BLaER1 (cell line): Measurements from ENCODE around the gene NMUR1.

Experiments used
- H3K27ac ChIP-seq: shearing (Covaris generic); formaldehyde crosslinking; 2 replicates; pipeline ENCODE4 v1.8.1; 2022
- H3K27me3 ChIP-seq: shearing (Covaris generic); formaldehyde crosslinking; 2 replicates; pipeline ENCODE4 v1.8.1; 2022
- H3K36me3 ChIP-seq: shearing (Covaris generic); formaldehyde crosslinking; 2 replicates; pipeline ENCODE4 v1.8.1; 2022
- H3K4me1 ChIP-seq: shearing (Covaris generic); formaldehyde crosslinking; 2 replicates; pipeline ENCODE4 v1.8.1; 2022
- H3K4me2 ChIP-seq: shearing (Covaris generic); formaldehyde crosslinking; 2 replicates; pipeline ENCODE4 v1.8.1; 2022
- H3K4me3 ChIP-seq: shearing (Covaris generic); formaldehyde crosslinking; 2 replicates; pipeline ENCODE4 v1.8.1; 2022
- H3K9ac ChIP-seq: shearing (Covaris generic); formaldehyde crosslinking; 2 replicates; pipeline ENCODE4 v1.8.1; 2022
- H3K9me3 ChIP-seq: shearing (Covaris generic); formaldehyde crosslinking; 2 replicates; pipeline ENCODE4 v1.8.1; 2022
- H4K20me1 ChIP-seq: shearing (Covaris generic); formaldehyde crosslinking; 2 replicates; pipeline ENCODE4 v1.8.1; 2022
- Cebpa-rat ChIP-seq: shearing (Covaris generic); IDR thresholded peaks from 2 replicates; pipeline ENCODE4 v1.8.1; 2022

NMUR1 gene

DNA sequence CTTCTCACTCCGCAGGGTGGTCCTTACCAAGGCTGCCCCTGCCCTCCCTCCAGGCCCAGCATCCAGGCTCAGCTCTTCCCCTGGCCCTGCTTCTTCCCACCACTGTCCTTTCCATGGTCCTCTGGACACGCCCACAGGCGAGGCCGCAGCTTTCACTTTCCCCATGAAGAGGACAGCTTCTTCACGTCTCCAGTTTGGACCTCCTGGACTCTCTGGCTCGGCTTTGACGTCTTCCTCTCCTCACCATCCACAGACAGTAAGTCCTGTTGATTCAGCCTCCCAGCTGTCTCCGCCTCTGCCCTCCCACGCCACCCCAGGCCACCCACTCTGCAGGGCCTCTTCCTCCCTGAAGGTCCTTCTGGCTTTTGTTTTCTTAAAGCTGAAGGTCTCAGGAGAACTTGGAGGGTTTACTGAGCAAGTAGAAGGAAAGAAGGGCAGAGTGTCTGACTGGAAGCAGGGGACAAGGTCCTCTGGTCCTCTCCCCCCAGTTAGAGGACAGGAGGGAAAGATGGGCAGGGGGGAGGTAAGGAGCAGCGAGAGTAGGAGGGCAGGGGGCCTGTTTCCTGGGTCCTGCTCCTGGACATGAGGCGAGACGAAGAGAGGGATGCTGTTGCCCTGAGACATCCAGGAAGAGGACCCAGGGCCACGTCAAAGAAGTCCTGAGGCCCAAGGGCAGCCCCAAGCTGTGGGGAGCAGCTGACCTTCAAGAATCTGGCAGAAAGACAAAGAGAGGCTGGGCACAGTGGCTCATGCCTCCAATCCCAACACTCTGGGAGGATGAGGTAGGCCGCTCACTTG, 24.7 kb upstream of the NMUR1 start:
- peak overlapping the region; percentile 96 for H3K27ac ChIP-seq
- TF ChIP-seq Cebpa-rat = no peak

DNA sequence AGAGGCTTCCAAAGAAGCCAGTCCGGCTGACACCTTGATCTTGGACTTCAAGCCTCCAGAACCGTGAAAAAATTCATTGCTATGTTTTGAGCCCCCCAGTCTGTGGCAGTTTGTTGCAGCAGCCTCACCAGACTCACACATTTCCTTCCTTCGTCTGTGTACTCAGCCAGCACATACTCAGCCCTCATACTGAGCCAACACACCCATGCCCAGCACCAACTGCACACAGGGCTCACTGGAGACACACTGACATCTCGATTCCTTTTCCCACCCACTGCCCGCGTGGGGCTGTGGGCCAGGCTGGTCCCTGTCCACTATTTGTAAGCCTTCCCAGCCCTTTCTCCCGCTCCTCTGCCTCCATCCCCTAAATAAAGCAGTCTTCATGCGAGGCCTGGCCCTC, 24.1 kb upstream of the NMUR1 start:
- H3K4me2 ChIP-seq = peak overlapping the region; percentile 100
- no peak for TF ChIP-seq Cebpa-rat
- peaks cover 30% of the 10 kb centered on the region for H3K9me3 ChIP-seq
- H4K20me1 ChIP-seq = no peaks in the 10 kb centered on the region
- peak overlapping the region; percentile 64 for H3K4me3 ChIP-seq
- H3K27ac ChIP-seq = peak overlapping the region; percentile 96
- peak overlapping the region; percentile 87 for H3K9ac ChIP-seq
- no peaks in the 10 kb centered on the region for H3K27me3 ChIP-seq
- H3K4me1 ChIP-seq = peaks cover 57% of the 10 kb centered on the region
- peaks cover 4% of the 10 kb centered on the region; the same call in 1 of the 2 replicates for H3K36me3 ChIP-seq

More for the DNA sequence above, 24.7 kb upstream of the NMUR1 start:
- Histone ChIP-seq H3K9me3 (peaks cover 30% of the 10 kb centered on the region), H3K4me3 (peak overlapping the region; percentile 64), H3K9ac (peak overlapping the region; percentile 87), H3K4me1 (peaks cover 51% of the 10 kb centered on the region), H3K4me2 (peak overlapping the region; percentile 100), H3K27me3 (no peaks in the 10 kb centered on the region), H4K20me1 (no peaks in the 10 kb centered on the region), H3K36me3 (peaks cover 4% of the 10 kb centered on the region; the same call in 1 of the 2 replicates)

- no peaks in the 10 kb centered on the region for H3K27me3 ChIP-seq
- H3K4me2 ChIP-seq = no peak overlapping the region
- H3K27ac ChIP-seq = no peak overlapping the region
- no peak overlapping the region for H3K4me3 ChIP-seq
- no peak overlapping the region for H3K9ac ChIP-seq
- no peak for TF ChIP-seq Cebpa-rat
- H4K20me1 ChIP-seq = no peaks in the 10 kb centered on the region
- no peaks in the 10 kb centered on the region; the same call in 1 of the 2 replicates for H3K36me3 ChIP-seq
- H3K9me3 ChIP-seq = peaks cover 30% of the 10 kb centered on the region
- H3K4me1 ChIP-seq = peaks cover 69% of the 10 kb centered on the region
Measured at GRCh38 chr2:231552752-231553151, 22.5 kb upstream of the NMUR1 start.

DNA sequence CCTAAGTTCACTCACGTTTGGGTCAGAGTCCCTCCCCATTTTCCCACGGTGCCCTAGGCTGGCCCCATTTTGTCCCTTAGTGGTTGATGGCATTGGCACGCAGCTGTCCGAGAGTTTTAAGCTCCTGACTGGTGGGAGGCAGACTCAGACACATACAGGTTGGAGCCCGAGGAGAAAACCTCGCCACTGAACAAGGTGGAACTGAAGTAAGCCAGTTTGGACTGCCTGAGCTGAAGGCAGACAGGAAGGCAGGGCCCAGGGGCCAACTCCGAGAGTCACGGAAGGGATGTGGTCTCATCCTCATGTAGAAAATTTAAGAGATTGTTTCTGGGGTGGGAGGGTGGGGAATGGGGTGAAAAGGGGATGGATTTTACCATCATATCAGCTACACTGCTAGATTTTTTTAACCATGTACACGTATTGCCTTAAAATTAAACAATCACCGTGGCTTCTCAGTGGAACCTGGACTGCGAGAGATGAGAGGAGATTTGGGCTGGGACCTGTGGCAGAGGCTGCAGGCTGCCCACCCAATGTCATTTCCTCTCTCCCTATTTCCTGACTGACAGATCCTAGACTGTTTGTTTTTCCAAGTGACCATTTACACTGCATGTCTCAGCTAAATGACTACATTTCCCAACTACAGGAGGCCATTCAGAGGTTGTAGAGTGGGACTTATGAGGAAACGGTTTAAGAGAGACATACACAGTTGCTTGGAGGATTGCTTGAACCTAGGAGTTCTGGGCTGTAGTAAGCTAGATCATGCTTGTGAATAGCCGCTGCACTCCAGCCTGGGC, 19.4 kb upstream of the NMUR1 start:
- no peak for TF ChIP-seq Cebpa-rat
- peaks cover 30% of the 10 kb centered on the region for H3K9me3 ChIP-seq
- H3K4me3 ChIP-seq = no peak overlapping the region
- no peaks in the 10 kb centered on the region for H3K27me3 ChIP-seq
- H3K36me3 ChIP-seq = no peaks in the 10 kb centered on the region
- peaks cover 69% of the 10 kb centered on the region for H3K4me1 ChIP-seq
- peak overlapping the region; percentile 28 for H3K27ac ChIP-seq
- H3K4me2 ChIP-seq = peak overlapping the region; percentile 48
- no peaks in the 10 kb centered on the region for H4K20me1 ChIP-seq
- no peak overlapping the region for H3K9ac ChIP-seq

- Histone ChIP-seq H3K4me3 (no peak overlapping the region), H3K4me1 (peaks cover 67% of the 10 kb centered on the region), H3K27ac (0 out of 2 replicates have a peak overlapping the region, but pooled peaks have one; percentile 28), H3K9me3 (peaks cover 38% of the 10 kb centered on the region), H3K4me2 (peak overlapping the region; percentile 48), H3K36me3 (no peaks in the 10 kb centered on the region), H3K9ac (no peak overlapping the region), H3K27me3 (no peaks in the 10 kb centered on the region), H4K20me1 (no peaks in the 10 kb centered on the region)
- no peak for TF ChIP-seq Cebpa-rat
Measured at GRCh38 chr2:231548752-231549151, 18.5 kb upstream of the NMUR1 start.

DNA sequence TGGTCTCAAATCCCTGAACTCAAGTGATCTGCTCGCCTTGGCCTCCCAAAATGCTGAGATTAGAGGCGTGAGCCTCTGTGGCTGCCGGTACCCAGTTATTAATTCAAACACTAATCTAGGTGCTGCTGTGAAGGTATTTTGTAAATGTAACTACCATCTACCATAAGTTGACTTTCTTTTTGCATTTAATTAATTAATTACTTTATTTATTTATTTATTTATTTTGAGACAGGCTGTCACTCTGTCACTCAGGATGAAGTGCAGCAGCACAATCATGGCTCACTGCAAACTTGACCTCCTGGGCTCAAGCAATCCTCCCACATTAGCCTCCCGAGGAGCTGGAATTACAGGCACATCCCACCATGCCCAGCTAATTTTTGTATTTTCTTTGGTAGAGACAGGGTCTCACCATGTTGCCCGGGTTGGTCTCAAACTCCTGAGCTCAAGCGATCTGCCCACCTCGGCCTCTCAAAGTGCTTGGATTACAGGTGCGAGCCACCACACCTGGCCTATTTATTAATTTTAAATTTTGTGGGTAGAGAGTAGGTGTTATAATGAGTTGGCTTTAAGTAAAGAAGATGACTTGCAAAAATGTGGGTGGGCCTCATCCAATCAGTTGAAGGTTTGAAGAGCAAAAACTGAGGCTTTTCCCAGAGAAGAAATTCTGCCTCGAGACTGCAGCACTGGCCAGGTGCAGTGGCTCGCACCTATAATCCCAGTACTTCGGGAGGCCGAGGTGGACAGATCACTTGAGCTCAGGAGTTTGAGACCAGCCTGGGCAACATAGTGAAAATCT, 17.3 kb upstream of the NMUR1 start:
- Histone ChIP-seq H3K4me2 (peak overlapping the region; percentile 89), H4K20me1 (no peaks in the 10 kb centered on the region), H3K9me3 (peaks cover 40% of the 10 kb centered on the region), H3K36me3 (0 out of 2 replicates have a peak, but pooled peaks cover 4% of the 10 kb centered on the region), H3K4me3 (no peak overlapping the region), H3K27ac (no peak overlapping the region), H3K9ac (no peak overlapping the region), H3K4me1 (peaks cover 60% of the 10 kb centered on the region), H3K27me3 (no peaks in the 10 kb centered on the region)
- TF ChIP-seq Cebpa-rat = no peak

DNA sequence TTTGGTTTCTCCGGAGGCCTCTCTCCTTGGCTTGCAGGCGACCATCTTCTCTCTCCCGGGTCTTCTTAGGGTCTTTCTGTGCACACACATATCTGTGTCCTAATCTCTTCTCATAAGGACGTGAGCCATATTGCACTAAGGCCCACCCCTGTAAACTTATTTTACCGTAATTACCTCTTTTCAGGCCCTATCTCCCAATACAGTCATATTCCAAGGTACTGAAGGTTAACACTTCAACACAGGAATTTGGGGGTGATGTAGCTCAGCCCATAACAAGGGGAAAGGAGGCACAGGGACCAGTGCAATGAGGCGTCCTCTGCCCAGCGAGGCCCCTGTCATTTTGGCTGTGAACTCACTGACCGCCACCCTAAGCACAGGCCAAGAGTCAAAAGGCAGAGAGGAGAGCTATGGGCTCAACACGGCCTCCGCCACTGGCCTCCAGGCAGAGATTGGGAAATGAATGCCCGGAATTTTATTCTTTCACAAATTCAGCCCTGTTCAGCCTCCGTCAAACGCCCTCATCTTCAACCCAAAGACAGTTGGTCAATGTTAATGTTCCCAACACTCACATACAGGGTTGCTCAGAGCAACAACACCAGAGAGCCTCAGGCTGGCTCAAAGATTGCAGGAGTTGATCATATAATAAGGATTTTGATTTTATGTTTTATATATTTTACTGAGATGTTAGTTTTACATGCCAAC, 15.9 kb upstream of the NMUR1 start:
- no peak overlapping the region for H3K4me3 ChIP-seq
- H3K27ac ChIP-seq = peak overlapping the region; percentile 89
- H3K27me3 ChIP-seq = no peaks in the 10 kb centered on the region
- 0 out of 2 replicates have a peak, but pooled peaks cover 4% of the 10 kb centered on the region for H3K36me3 ChIP-seq
- H3K9ac ChIP-seq = peak overlapping the region; percentile 74; the same call in 1 of the 2 replicates
- peaks cover 68% of the 10 kb centered on the region for H3K4me1 ChIP-seq
- peaks cover 37% of the 10 kb centered on the region for H3K9me3 ChIP-seq
- H4K20me1 ChIP-seq = no peaks in the 10 kb centered on the region
- H3K4me2 ChIP-seq = peak overlapping the region; percentile 89
- TF ChIP-seq Cebpa-rat = no peak

DNA sequence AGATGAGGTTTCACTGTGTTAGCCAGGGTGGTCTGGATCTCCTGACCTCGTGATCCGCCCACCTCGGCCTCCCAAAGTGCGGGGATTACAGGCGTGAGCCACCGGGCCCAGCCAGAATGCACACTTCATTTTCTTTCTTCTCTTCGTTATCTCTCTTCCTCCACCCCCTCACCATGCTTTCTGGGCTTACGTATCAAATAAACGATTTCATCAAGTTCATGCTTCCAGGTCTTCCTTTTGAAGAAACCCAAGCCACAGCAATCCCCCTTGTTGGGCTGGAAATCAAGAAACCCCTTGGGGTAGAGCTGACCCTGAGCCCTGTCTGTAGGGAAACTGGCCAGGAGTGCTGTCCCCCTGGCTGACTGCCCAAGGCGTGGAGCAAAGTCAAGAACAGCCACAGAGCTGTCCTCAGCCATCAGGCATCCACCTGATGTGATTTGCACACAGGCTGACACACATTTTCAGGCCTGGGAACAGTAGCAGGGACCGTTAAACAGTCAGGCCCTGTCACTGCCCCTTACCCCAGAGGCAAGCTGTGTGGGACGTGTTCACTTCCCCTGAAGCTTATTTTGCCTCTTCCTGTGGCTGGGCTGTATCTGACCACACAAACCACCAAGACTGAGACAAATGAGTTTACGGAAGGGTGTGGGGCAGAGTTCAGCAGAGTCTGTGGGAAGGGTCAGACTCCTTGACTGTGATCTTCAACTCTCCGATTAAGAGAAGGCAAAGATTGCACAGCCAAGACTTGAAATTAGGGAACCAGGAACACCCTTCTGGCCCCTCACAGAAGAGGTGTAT, 15.1 kb upstream of the NMUR1 start:
- H3K36me3 ChIP-seq = 0 out of 2 replicates have a peak, but pooled peaks cover 4% of the 10 kb centered on the region
- peaks cover 74% of the 10 kb centered on the region for H3K4me1 ChIP-seq
- H3K27ac ChIP-seq = peak overlapping the region; percentile 89
- H4K20me1 ChIP-seq = no peaks in the 10 kb centered on the region
- no peak for TF ChIP-seq Cebpa-rat
- peak overlapping the region; percentile 74 for H3K9ac ChIP-seq
- peaks cover 32% of the 10 kb centered on the region for H3K9me3 ChIP-seq
- H3K4me2 ChIP-seq = peak overlapping the region; percentile 89
- H3K4me3 ChIP-seq = peak overlapping the region; percentile 46; the same call in 1 of the 2 replicates
- no peaks in the 10 kb centered on the region for H3K27me3 ChIP-seq
